Placental pericyte (primary cell): Measurements from ENCODE around the gene FAF1. TPM values are rescaled to one million over a fixed set of nuclear protein-coding genes. Genes with fewer than 3 reads are reported as not detected.

Experiments used
- small RNA-seq: library from RNA; depleted of rRNA; stranded (forward); fragments of <200 nt; gene quantifications from one replicate; pipeline ENCODE3, GENCODE V24; 2012; ENCODE audit warnings: low replicate concordance
- total RNA-seq: library from RNA; depleted of rRNA; stranded (reverse); fragments of >200 nt; gene quantifications from 2 replicates; pipeline ENCODE4 v1.2.3, GENCODE V29; 2012

The FAF1 gene
- total RNA-seq, result 39.6 and 71.2 TPM in 2 replicates

GRCh38 chr1:50959913-50960844, at the start of gene FAF1:
Gene FAF1 (minus strand): TSS chr1:50960267. CDS start chr1:50959811, 456 bp downstream.

GRCh38 chr1:50969611-50970508, 9.8 kb upstream of the FAF1 start, which contains the start of gene CDKN2C:
Gene CDKN2C (plus strand): TSS chr1:50970245. CDS start chr1:50970369, 124 bp downstream.

GRCh38 chr1:50422946-50423669, 537.0 kb downstream of the FAF1 start, which contains the start of gene DMRTA2:
Gene DMRTA2 (minus strand): TSS chr1:50423443. CDS start chr1:50421536, 1,907 bp downstream.

Small RNAs within 50 kb of the gene (small RNA-seq; reads per million reads assigned to genes)
- 0.20 reads per million for gene RNU6-1026P

Other genes with a start within 250 kb of the FAF1 start
- gene CDKN2C, start 10.0 kb upstream of the FAF1 start, total RNA-seq, result 1.3 and 24.5 TPM in 2 replicates
- gene C1orf185, start 142.0 kb upstream of the FAF1 start, total RNA-seq, result not detected in 2 replicates